Uterus (tissue), 4 donors: ENCODE data around the gene JPH4. TPM values are rescaled to one million over a fixed set of nuclear protein-coding genes. Genes with fewer than 3 reads are reported as not detected.
A peak's percentile ranks its signal among the peaks of the same experiment; 100 is the strongest.

Source experiments
- DNase-seq, 2 donors: peaks; one replicate each; pipeline ENCODE4 v3.0.0-alpha.2; 2019 to 2020
- H3K27ac ChIP-seq, 2 donors: fragments of 200-600 bp; sonication (generic); 1 replicate in 1 of 2; 2 replicates in 1 of 2; pipeline ENCODE4 v1.5.1; 2016 to 2018
- H3K27me3 ChIP-seq, 2 donors: fragments of 200-600 bp; sonication (generic); one replicate each; pipeline ENCODE4 v1.5.1; 2018 to 2019; ENCODE audit warnings: control low read depth in 1 of 2
- H3K36me3 ChIP-seq, 2 donors: fragments of 200-600 bp; sonication (generic); one replicate each; pipeline ENCODE4 v1.5.1; 2019; ENCODE audit warnings: control low read depth in 1 of 2
- H3K4me1 ChIP-seq, 2 donors: fragments of 200-600 bp; sonication (generic); one replicate each; pipeline ENCODE4 v1.5.1; 2018 to 2019; ENCODE audit warnings: control low read depth in 1 of 2
- H3K4me3 ChIP-seq, 2 donors: fragments of 200-600 bp; sonication (generic); 1 replicate in 1 of 2; 2 replicates in 1 of 2; pipeline ENCODE4 v1.5.1; 2018 to 2019; ENCODE audit warnings: mild to moderate bottlenecking in 1 of 2
- H3K9me3 ChIP-seq, 2 donors: fragments of 200-600 bp; sonication (generic); one replicate each; pipeline ENCODE4 v1.5.1; 2019; ENCODE audit warnings: control low read depth in 1 of 2
- POLR2A ChIP-seq, 2 donors: fragments of 450-650 bp; IDR thresholded peaks; one replicate each; pipeline ENCODE4 v1.6.1; 2016; ENCODE audit warnings: antibody characterized with exemption in 2 of 2, mild to moderate bottlenecking in 1 of 2, moderate library complexity in 1 of 2
- intact Hi-C: fragments of 100-400 bp; cut with DNase I; formaldehyde crosslinking; loops from one replicate; pipeline ENCODE4 v1.15.1; 2023; ENCODE audit warnings: low total_unique reads
- total RNA-seq, 4 donors: library from RNA; depleted of rRNA in 3 of 4; stranded (reverse); fragments of >200 nt in 3 of 4; gene quantifications; one replicate each; pipeline versions ENCODE4 v1.1.0 to v1.2.4, GENCODE V29; 2014 to 2023
- TF ChIP-seq, protein P1 (sequence below), 4 experiments: fragments of 200-600 bp in 2 of 4; fragments of 450-650 bp in 2 of 4; sonication (generic) in 2 of 4; IDR thresholded peaks; one replicate each; pipeline ENCODE4 v1.5.1; 2016 to 2019; ENCODE audit warnings: antibody characterized with exemption in 4 of 4, mild to moderate bottlenecking in 2 of 4, moderate library complexity in 1 of 4
- donor health status: DM: yes; HTN: yes; CAD: no.

Gene JPH4
- total RNA-seq, 4 donors from 2014 or later, result 2.4 to 49.2 (median 19.9) TPM

GRCh38 chr14:23548351-23549318 lies 30.0 kb downstream of the JPH4 start:
- no peaks in the 10 kb centered on the region for H3K27me3 ChIP-seq
- no peak overlapping the region for H3K4me3 ChIP-seq
- H3K9me3 ChIP-seq, result no peaks in the 10 kb centered on the region
- H3K36me3 ChIP-seq, result no peaks in the 10 kb centered on the region
- no peak for DNase-seq
- H3K4me1 ChIP-seq, result no peaks in the 10 kb centered on the region
- peak overlapping the region in 1 of 2 donors; percentile 43 for H3K27ac ChIP-seq
- intact Hi-C loops, result no loop called here
- no peak for TF ChIP-seq POLR2A (IDR thresholded peaks at IDR 0.05)
- TF ChIP-seq, protein P1, sequence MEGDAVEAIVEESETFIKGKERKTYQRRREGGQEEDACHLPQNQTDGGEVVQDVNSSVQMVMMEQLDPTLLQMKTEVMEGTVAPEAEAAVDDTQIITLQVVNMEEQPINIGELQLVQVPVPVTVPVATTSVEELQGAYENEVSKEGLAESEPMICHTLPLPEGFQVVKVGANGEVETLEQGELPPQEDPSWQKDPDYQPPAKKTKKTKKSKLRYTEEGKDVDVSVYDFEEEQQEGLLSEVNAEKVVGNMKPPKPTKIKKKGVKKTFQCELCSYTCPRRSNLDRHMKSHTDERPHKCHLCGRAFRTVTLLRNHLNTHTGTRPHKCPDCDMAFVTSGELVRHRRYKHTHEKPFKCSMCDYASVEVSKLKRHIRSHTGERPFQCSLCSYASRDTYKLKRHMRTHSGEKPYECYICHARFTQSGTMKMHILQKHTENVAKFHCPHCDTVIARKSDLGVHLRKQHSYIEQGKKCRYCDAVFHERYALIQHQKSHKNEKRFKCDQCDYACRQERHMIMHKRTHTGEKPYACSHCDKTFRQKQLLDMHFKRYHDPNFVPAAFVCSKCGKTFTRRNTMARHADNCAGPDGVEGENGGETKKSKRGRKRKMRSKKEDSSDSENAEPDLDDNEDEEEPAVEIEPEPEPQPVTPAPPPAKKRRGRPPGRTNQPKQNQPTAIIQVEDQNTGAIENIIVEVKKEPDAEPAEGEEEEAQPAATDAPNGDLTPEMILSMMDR (IDR thresholded peaks at IDR 0.05), result no peak

GRCh38 chr14:23547924-23548323 lies 30.7 kb downstream of the JPH4 start:
- Histone ChIP-seq H3K4me1 (no peaks in the 10 kb centered on the region), H3K36me3 (no peaks in the 10 kb centered on the region), H3K27me3 (no peaks in the 10 kb centered on the region), H3K4me3 (no peak overlapping the region), H3K27ac (peak overlapping the region in 1 of 2 donors; percentile 43), H3K9me3 (no peaks in the 10 kb centered on the region)
- TF ChIP-seq, protein P1 (IDR thresholded peaks at IDR 0.05), result no peak
- no peak for TF ChIP-seq POLR2A (IDR thresholded peaks at IDR 0.05)
- intact Hi-C loops, result no loop called here
- no peak for DNase-seq

DNA sequence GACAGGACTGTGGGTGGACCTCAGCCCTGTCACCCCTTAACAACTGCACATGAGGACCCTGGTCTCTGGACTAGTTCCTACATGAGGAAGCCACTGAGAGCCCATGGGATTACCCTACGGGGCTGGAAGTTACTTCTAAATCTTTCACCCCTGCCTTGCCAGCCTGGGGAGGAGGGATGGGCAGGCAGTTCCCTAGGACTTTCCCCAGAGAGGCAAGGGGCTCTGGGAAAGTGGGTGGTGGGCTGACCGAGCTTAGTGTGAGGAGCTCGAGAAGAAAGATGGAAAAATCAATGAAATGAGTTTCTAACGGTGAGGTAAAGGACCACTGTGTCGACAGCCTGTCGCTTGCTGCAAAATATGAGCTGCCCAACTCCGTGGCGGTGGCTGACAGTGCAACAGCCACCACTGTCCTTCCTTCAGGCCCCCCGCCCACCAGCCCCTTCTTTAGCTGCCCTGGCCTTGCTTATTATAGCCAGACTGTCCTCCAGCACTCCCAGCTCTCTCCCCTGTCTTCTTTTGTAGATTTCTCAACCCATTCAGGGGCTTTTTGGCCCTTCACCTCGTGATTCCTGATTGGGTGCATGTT lies 32.0 kb downstream of the JPH4 start:
- Histone ChIP-seq H3K4me3 (no peak overlapping the region), H3K4me1 (no peaks in the 10 kb centered on the region), H3K9me3 (no peaks in the 10 kb centered on the region), H3K36me3 (no peaks in the 10 kb centered on the region), H3K27me3 (no peaks in the 10 kb centered on the region), H3K27ac (no peak overlapping the region)
- TF ChIP-seq, protein P1 (IDR thresholded peaks at IDR 0.05), result no peak
- TF ChIP-seq POLR2A (IDR thresholded peaks at IDR 0.05), result no peak
- no peak for DNase-seq
- intact Hi-C loops, result no loop called here

- H3K9me3 ChIP-seq, result no peaks in the 10 kb centered on the region
- H3K36me3 ChIP-seq, result no peaks in the 10 kb centered on the region
- H3K27me3 ChIP-seq, result no peaks in the 10 kb centered on the region
- no peak overlapping the region for H3K27ac ChIP-seq
- intact Hi-C loops, result no loop called here
- TF ChIP-seq, protein P1 (IDR thresholded peaks at IDR 0.05), result no peak
- no peak for TF ChIP-seq POLR2A (IDR thresholded peaks at IDR 0.05)
- H3K4me1 ChIP-seq, result no peaks in the 10 kb centered on the region
- no peak for DNase-seq
- no peak overlapping the region for H3K4me3 ChIP-seq
Measured at GRCh38 chr14:23545740-23546365, 32.7 kb downstream of the JPH4 start.
